WERI-Rb-1 (cell line): ENCODE results near the gene KREMEN1.
A peak's percentile ranks its signal among the peaks of the same experiment; 100 is the strongest.

ENCODE experiments used
- DNase-seq: peaks from one replicate; pipeline ENCODE4 v3.0.0-alpha.2; 2020
- H3K27ac ChIP-seq: fragments of 250-450 bp; sonication (Bioruptor Pico); 2 replicates; pipeline ENCODE4 v1.5.1; 2020; ENCODE audit warnings: mild to moderate bottlenecking, moderate library complexity
- H3K27me3 ChIP-seq: fragments of 250-450 bp; sonication (Bioruptor Pico); 2 replicates; pipeline ENCODE4 v1.5.1; 2021; ENCODE audit warnings: mild to moderate bottlenecking, low read depth, moderate library complexity; ENCODE audit not compliant: insufficient read depth, severe bottlenecking
- H3K36me3 ChIP-seq: fragments of 250-450 bp; sonication (Bioruptor Pico); 2 replicates; pipeline ENCODE4 v1.5.1; 2020; ENCODE audit warnings: mild to moderate bottlenecking, moderate library complexity
- H3K4me3 ChIP-seq: 2 replicates; pipeline ENCODE4 v1.5.1; 2011; ENCODE audit warnings: low read depth, mild to moderate bottlenecking, control low read depth, low read length
- H3K9me3 ChIP-seq: fragments of 250-450 bp; sonication (Bioruptor Pico); 2 replicates; pipeline ENCODE4 v1.5.1; 2021; ENCODE audit warnings: mild to moderate bottlenecking, moderate library complexity; ENCODE audit not compliant: severe bottlenecking
- CTCF ChIP-seq: IDR thresholded peaks from 2 replicates; pipeline ENCODE4 v1.5.1; 2011; ENCODE audit warnings: low read depth, mild to moderate bottlenecking, control low read depth, inconsistent platforms, low read length

Gene KREMEN1

GRCh38 chr22:29152954-29153719 lies 80.3 kb downstream of the KREMEN1 start:
- TF ChIP-seq CTCF: no peak
- Histone ChIP-seq H3K4me3 (no peak overlapping the region), H3K27me3 (no peaks in the 10 kb centered on the region), H3K27ac (no peak overlapping the region), H3K9me3 (no peaks in the 10 kb centered on the region), H3K36me3 (no peaks in the 10 kb centered on the region)
- no peak for DNase-seq

- Histone ChIP-seq H3K9me3 (no peaks in the 10 kb centered on the region), H3K27me3 (no peaks in the 10 kb centered on the region), H3K27ac (no peak overlapping the region), H3K36me3 (no peaks in the 10 kb centered on the region), H3K4me3 (peak overlapping the region; percentile 1; the same call in 1 of the 2 replicates)
- peak; percentile 86 for DNase-seq
- peak; percentile 95 for TF ChIP-seq CTCF
Observed at GRCh38 chr22:29154364-29155048, 81.7 kb downstream of the KREMEN1 start.

GRCh38 chr22:29155966-29156365 lies 83.1 kb downstream of the KREMEN1 start:
- Histone ChIP-seq H3K27me3 (no peaks in the 10 kb centered on the region), H3K9me3 (no peaks in the 10 kb centered on the region), H3K27ac (no peak overlapping the region), H3K36me3 (no peaks in the 10 kb centered on the region), H3K4me3 (no peak overlapping the region)
- TF ChIP-seq CTCF: no peak
- no peak for DNase-seq

- Histone ChIP-seq H3K9me3 (no peaks in the 10 kb centered on the region), H3K27ac (no peak overlapping the region), H3K36me3 (no peaks in the 10 kb centered on the region), H3K4me3 (no peak overlapping the region), H3K27me3 (no peaks in the 10 kb centered on the region)
- DNase-seq: peak; percentile 44
- TF ChIP-seq CTCF: peak; percentile 49; the same call in 1 of the 2 replicates
Observed at GRCh38 chr22:29156507-29156906, 83.7 kb downstream of the KREMEN1 start.

GRCh38 chr22:29157759-29158535 lies 85.1 kb downstream of the KREMEN1 start:
- DNase-seq: no peak
- TF ChIP-seq CTCF: no peak
- no peaks in the 10 kb centered on the region for H3K27me3 ChIP-seq
- no peaks in the 10 kb centered on the region for H3K36me3 ChIP-seq
- no peak overlapping the region for H3K27ac ChIP-seq
- no peak overlapping the region for H3K4me3 ChIP-seq
- no peaks in the 10 kb centered on the region for H3K9me3 ChIP-seq
